Endothelial cell of umbilical vein (primary cell): ENCODE results near the gene VWA1. TPM values are rescaled to one million over a fixed set of nuclear protein-coding genes. Genes with fewer than 3 reads are reported as not detected.

ENCODE experiments used
- BruUV-seq: library from RNA; stranded (reverse); fragments of 400-500 nt; replicated peaks from 2 replicates; lab custom pipeline; 2021; lab: Mats Ljungman, UMichigan
- CTCF ChIA-PET: fragments of 300-600, 350-600 bp; sonication (Branson Sonifier 250); formaldehyde crosslinking; loops from one replicate; lab custom pipeline; 2021; ENCODE audit warnings: antibody characterized with exemption, inconsistent platforms; lab: Charles Lee
- POLR2A ChIA-PET: fragments of 300-600, 350-600 bp; sonication (Branson Sonifier 250); formaldehyde crosslinking; loops from one replicate; lab custom pipeline; 2021; ENCODE audit warnings: antibody characterized with exemption, inconsistent platforms; lab: Charles Lee
- DNase-seq: peaks from one replicate; pipeline ENCODE4 v3.0.0-alpha.2; 2011; ENCODE audit warnings: low read depth, low spot score
- FAIRE-seq: peaks from 2 replicates; lab custom pipeline; 2011; peaks lifted over from hg19 to GRCh38; lab: Jason Lieb, UNC
- H2AFZ ChIP-seq: 2 replicates; pipeline ENCODE4 v1.6.0; 2012; ENCODE audit warnings: low read depth, low read length, control low read depth, inconsistent platforms
- H3K27ac ChIP-seq: 2 replicates; pipeline ENCODE4 v1.5.1; 2011; ENCODE audit warnings: low read depth, mild to moderate bottlenecking, control low read depth, low read length, moderate library complexity; ENCODE audit not compliant: insufficient read depth
- H3K27me3 ChIP-seq, 2 experiments: 2 replicates each; pipeline versions ENCODE4 v1.6.0 to v1.6.1; 2011; ENCODE audit warnings: low read length in 2 of 2, mixed read lengths in 1 of 2; ENCODE audit not compliant: control insufficient read depth in 2 of 2, insufficient read depth in 2 of 2
- H3K36me3 ChIP-seq, 2 experiments: 2 replicates in 1 of 2; 3 replicates in 1 of 2; pipeline ENCODE4 v1.5.1; 2011; ENCODE audit warnings: low read length in 2 of 2, mild to moderate bottlenecking in 1 of 2, moderate library complexity in 1 of 2; ENCODE audit not compliant: control insufficient read depth in 2 of 2, insufficient read depth in 2 of 2; ENCODE audit errors: extremely low read depth in 1 of 2
- H3K4me1 ChIP-seq: 3 replicates; pipeline ENCODE4 v1.5.1; 2011; ENCODE audit warnings: mild to moderate bottlenecking, low read length; ENCODE audit not compliant: control insufficient read depth, insufficient read depth; ENCODE audit errors: extremely low read depth
- H3K4me2 ChIP-seq: 2 replicates; pipeline ENCODE4 v1.6.1; 2011; ENCODE audit warnings: low read length, control low read depth, mixed read lengths; ENCODE audit not compliant: insufficient read depth
- H3K4me3 ChIP-seq, 3 experiments: fragments of 200-600 bp in 1 of 3; sonication (generic), shearing (Covaris generic) in 1 of 3; replicated peaks in 1 of 3; 2 replicates each; pipeline ENCODE4 v1.5.1; 2011 to 2016; ENCODE audit warnings: control low read depth in 3 of 3, low read length in 3 of 3, mild to moderate bottlenecking in 2 of 3, inconsistent platforms in 1 of 3, low read depth in 1 of 3, moderate library complexity in 1 of 3; ENCODE audit not compliant: insufficient read depth in 1 of 3
- H3K79me2 ChIP-seq: 2 replicates; pipeline ENCODE4 v1.6.0; 2012; ENCODE audit warnings: low read length, inconsistent platforms; ENCODE audit not compliant: control insufficient read depth, insufficient read depth
- H3K9ac ChIP-seq: replicated peaks from 2 replicates; pipeline ENCODE3; 2011; ENCODE audit warnings: low read length, control low read depth; ENCODE audit not compliant: insufficient read depth; ENCODE audit errors: extremely low read depth
- H3K9me1 ChIP-seq: replicated peaks from 3 replicates; pipeline ENCODE4 v1.6.0; 2011; ENCODE audit warnings: mild to moderate bottlenecking, low read length; ENCODE audit not compliant: control insufficient read depth, insufficient read depth; ENCODE audit errors: extremely low read depth
- H3K9me3 ChIP-seq: replicated peaks from 2 replicates; pipeline ENCODE4 v1.5.1; 2012; ENCODE audit warnings: low read length, inconsistent platforms; ENCODE audit not compliant: control insufficient read depth, insufficient read depth
- H4K20me1 ChIP-seq: replicated peaks from 2 replicates; pipeline ENCODE3; 2011; ENCODE audit warnings: mild to moderate bottlenecking, low read length; ENCODE audit not compliant: control insufficient read depth, insufficient read depth; ENCODE audit errors: extremely low read depth
- EZH2 ChIP-seq: IDR thresholded peaks from 2 replicates; pipeline ENCODE4 v1.6.1; 2012; ENCODE audit warnings: borderline replicate concordance, low read depth, mild to moderate bottlenecking, moderate library complexity, low read length, inconsistent platforms; ENCODE audit not compliant: severe bottlenecking
- FOS ChIP-seq: IDR thresholded peaks from 2 replicates; pipeline ENCODE4 v1.6.1; 2011; ENCODE audit warnings: mild to moderate bottlenecking, low read length, moderate library complexity, borderline replicate concordance; ENCODE audit not compliant: insufficient read depth
- GATA2 ChIP-seq: IDR thresholded peaks from 2 replicates; pipeline ENCODE4 v1.7.0; 2011; ENCODE audit warnings: low read depth, mild to moderate bottlenecking, moderate library complexity, mixed read lengths, low read length; ENCODE audit not compliant: insufficient read length, insufficient read depth
- JUN ChIP-seq: IDR thresholded peaks from 2 replicates; pipeline ENCODE4 v1.6.1; 2011; ENCODE audit warnings: borderline replicate concordance, low read depth; ENCODE audit not compliant: insufficient read length, insufficient read depth
- MYC ChIP-seq: IDR thresholded peaks from one replicate; pipeline ENCODE4 v1.6.1; 2011; ENCODE audit warnings: mild to moderate bottlenecking, low read depth, low read length
- POLR2A ChIP-seq: IDR thresholded peaks from 2 replicates; pipeline ENCODE4 v1.6.1; 2012; ENCODE audit warnings: low read depth, mild to moderate bottlenecking, control low read depth, low read length
- POLR2AphosphoS5 ChIP-seq: IDR thresholded peaks from 2 replicates; pipeline ENCODE4 v1.6.1; 2012; ENCODE audit warnings: low read depth, mild to moderate bottlenecking, control low read depth, low read length, moderate library complexity; ENCODE audit not compliant: insufficient read depth
- dilution Hi-C: fragments of 300-500 bp; cut with MboI; formaldehyde crosslinking; loops from one replicate; pipeline ENCODE4 v1.15.0; 2019; ENCODE audit warnings: low sequenced_read_pairs; ENCODE audit not compliant: extremely low pct_ligation_motif_present
- intact Hi-C: fragments of 100-400 bp; cut with micrococcal nuclease; formaldehyde crosslinking; loops from one replicate; pipeline ENCODE4 v1.10.0; 2022
- polyA plus RNA-seq, 4 experiments: library from polyadenylated mRNA; depleted of rRNA in 3 of 4; stranded (reverse) in 3 of 4; unstranded in 1 of 4; fragments of >200 nt; gene quantifications; 2 replicates each; pipeline versions ENCODE4 v1.2.1 to v1.2.3, GENCODE V29; 2011 to 2012; ENCODE audit warnings: missing spikeins in 1 of 4
- total RNA-seq: library from RNA; stranded (reverse); gene quantifications from 2 replicates; pipeline ENCODE4 v1.2.3, GENCODE V29; 2021
- TF ChIP-seq, protein P1 (sequence below), 2 donors: IDR thresholded peaks; 1 replicate in 1 of 2; 2 replicates in 1 of 2; pipeline ENCODE4 v1.5.1; 2011; ENCODE audit warnings: low read length in 2 of 2, mild to moderate bottlenecking in 2 of 2, moderate library complexity in 2 of 2, control low read depth in 1 of 2, inconsistent platforms in 1 of 2, low read depth in 1 of 2; ENCODE audit not compliant: insufficient read depth in 1 of 2; ENCODE audit errors: extremely low read depth in 1 of 2
- TF ChIP-seq, protein P2 (sequence below): IDR thresholded peaks from 2 replicates; pipeline ENCODE4 v1.6.1; 2011; ENCODE audit not compliant: insufficient read depth, insufficient read length

Gene VWA1
- total and polyA plus RNA-seq, 2 donors (not counting 3 experiments of a cell fraction or from before 2014, with no cell fraction given) = 2.0 to 6.1 TPM

DNA sequence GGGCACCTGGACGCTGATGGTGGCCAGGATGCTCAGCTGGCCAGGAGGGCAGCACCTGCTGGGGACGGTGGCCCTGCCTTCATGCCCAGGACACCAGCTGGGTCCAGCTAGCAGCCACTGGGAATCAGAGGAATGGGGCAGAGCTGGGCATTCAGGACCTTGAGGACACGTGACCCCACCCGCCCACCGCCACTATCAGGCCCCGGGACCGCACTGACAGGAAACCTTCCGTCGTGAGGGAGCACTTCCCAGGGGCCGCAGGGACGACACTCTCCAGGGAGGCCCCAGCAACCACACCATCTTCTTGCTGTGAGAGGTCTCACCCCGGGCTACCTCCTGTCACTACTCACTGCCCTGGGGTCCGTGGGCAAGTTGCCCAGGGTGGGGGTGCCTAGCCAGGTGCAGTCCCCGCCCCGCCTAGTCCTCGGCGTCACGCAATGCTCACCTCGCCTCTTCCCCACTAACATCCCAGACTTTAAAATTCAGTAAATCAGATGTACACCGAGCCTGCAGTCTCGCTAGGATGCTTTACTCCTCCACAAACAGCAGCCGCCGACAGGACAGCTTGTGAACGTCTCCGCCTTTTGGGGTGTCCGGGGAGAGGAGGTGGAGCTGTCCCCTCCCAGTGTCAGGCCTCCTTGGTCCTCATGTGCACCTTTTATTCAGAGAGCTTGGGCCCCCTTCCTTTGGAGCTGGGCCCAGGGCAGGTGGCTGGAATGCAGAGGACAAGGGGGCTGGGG, 4.9 kb downstream of the VWA1 start:
- Histone ChIP-seq H3K4me1 (peaks cover 2% of the 10 kb centered on the region), H4K20me1 (no peaks in the 10 kb centered on the region), H3K79me2 (no peaks in the 10 kb centered on the region), H3K36me3 (no peaks in the 10 kb centered on the region), H3K4me2 (no peak overlapping the region), H2AFZ (no peak overlapping the region), H3K4me3 (no peak overlapping the region), H3K27ac (no peak overlapping the region), H3K9me3 (no peaks in the 10 kb centered on the region), H3K27me3 (no peaks in the 10 kb centered on the region), H3K9ac (no peak overlapping the region), H3K9me1 (no peaks in the 10 kb centered on the region)
- no TSS peak for BruUV-seq
- FAIRE-seq (no peak), DNase-seq (no peak)
- ChIA-PET POLR2A (no interaction called here), CTCF (interaction anchor here (0.7 to 4.4 kb wide), 13 partner anchors 10 to 68 kb away, joined by 3 to 31 read pairs (median 8); partner anchors contain the start of genes ANKRD65, ATAD3C, AURKAIP1 and CCNL2)
- dilution Hi-C loops = no loop called here
- intact Hi-C loops = loop anchor here (1.0 to 2.0 kb wide), 3 partner anchors 33 to 66 kb away; partner anchors contain the start of genes AURKAIP1, CCNL2 and MRPL20
- TF ChIP-seq JUN (no peak), GATA2 (no peak), POLR2A (no peak), FOS (no peak), POLR2AphosphoS5 (no peak), EZH2 (no peak), MYC (no peak)
- TF ChIP-seq, protein P1, sequence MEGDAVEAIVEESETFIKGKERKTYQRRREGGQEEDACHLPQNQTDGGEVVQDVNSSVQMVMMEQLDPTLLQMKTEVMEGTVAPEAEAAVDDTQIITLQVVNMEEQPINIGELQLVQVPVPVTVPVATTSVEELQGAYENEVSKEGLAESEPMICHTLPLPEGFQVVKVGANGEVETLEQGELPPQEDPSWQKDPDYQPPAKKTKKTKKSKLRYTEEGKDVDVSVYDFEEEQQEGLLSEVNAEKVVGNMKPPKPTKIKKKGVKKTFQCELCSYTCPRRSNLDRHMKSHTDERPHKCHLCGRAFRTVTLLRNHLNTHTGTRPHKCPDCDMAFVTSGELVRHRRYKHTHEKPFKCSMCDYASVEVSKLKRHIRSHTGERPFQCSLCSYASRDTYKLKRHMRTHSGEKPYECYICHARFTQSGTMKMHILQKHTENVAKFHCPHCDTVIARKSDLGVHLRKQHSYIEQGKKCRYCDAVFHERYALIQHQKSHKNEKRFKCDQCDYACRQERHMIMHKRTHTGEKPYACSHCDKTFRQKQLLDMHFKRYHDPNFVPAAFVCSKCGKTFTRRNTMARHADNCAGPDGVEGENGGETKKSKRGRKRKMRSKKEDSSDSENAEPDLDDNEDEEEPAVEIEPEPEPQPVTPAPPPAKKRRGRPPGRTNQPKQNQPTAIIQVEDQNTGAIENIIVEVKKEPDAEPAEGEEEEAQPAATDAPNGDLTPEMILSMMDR (IDR thresholded peaks at IDR 0.05; ENCODE audit: extremely low read depth in 1 of 2, insufficient read depth in 1 of 2, low read depth in 1 of 2, low read length in 2 of 2) = no peak
- TF ChIP-seq, protein P2, sequence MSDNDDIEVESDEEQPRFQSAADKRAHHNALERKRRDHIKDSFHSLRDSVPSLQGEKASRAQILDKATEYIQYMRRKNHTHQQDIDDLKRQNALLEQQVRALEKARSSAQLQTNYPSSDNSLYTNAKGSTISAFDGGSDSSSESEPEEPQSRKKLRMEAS = no peak
